Hypothalamus (tissue), 51 donors: ENCODE measurements around the gene GAS6.

ENCODE experiments used
- DNase-seq, 51 donors: peaks; one replicate each; lab custom pipeline; 2025; lab: John Stamatoyannopoulos, UW

The GAS6 gene

DNA sequence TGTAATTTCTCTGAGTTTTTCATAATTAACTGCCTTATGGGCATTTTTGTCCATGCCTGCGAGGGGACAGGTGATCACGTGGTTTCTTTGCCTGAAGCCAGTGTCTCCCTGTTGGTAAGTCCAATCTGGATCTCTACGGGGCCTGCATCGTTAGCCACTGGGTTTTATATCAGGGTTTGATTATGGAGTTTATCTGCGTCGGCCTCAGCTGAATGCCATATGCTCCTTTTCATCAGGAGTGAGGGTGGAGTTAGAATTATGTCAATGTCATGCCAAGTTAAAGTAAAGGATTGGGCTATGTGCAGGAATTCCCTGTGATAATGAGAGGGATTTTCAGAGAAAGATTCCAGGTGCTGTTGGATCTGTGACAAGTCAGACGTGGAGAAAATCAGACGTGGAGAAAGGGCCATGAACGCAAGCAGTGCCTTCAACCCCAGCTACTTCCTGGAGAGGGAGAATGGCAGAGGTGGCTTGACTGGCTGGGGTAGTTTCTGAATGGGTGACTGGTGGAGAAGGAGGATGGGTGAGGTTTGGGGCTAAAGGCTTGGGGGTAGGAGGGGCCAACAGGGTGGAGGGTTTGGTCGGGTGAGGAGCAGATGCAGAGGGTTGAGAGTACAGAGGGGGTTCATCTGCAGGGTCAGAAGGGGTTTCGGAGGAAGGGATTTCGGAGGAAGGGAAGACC lies 80.5 kb downstream of the GAS6 start:
- DNase-seq = no peak

- no peak for DNase-seq
Observed at GRCh38 chr13:113782472-113782871, 81.4 kb downstream of the GAS6 start.

DNA sequence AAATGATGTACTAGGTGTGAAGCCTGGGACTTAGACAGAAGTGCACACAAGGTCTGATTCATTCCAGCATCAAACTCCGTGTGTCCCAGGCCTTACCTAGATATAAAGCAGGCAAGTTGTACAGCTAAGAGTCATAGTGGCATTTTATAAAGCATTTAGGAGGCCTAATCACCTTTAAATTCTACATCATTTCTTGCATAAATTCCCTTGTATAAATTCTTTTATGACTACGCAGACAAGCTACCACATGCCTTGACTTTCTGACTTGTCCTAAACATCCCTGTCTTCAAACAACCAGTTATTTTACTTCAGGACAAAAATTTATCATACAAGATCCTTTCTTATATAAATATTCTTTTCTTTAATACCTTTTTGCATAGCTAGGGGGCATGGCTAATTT lies 82.3 kb downstream of the GAS6 start:
- DNase-seq = no peak

- no peak for DNase-seq
Observed at GRCh38 chr13:113777311-113778260, 86.3 kb downstream of the GAS6 start.

DNA sequence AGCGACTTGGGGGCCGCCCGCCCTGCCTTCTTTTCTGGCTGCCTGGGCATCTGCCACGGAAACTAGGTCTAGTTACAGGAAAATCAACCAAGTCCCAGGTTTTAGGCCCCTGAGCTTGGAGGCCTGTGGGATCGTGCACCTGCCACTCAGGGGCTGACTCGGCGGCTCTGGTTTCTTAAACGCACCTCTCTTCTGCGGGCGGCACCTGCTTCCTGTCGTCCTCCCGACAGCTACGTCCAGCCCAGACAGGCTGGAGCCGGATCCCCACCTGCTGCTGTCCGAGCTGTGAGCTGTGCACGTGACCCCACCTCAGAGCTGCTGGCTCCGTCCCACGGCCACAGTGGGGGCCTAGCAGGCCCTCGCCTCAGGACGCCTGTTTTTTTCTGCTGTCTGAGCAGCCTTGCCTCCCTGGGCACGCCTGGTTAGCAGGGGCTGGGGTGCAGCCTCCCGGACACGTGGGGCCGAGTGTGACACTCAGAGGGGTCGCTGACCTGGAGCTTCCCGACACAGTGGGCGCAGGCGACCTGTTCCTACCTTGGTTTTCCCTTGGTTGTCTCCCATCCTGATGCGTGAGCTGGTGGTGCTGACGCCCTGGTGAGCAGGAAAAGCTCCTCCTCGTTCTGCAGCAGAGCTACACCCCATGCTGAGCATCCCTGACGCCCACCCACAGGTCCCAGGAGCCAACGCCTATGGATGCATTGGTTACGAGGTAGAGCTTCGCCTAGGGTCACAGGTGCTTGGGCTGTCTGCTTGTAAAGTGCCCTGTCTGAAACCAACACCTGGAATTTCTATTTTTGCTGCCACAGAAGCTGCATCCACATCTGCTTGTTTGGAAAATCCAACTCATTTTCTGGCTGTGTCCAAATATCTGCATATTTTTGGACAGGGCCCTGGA lies 87.4 kb downstream of the GAS6 start:
- no peak for DNase-seq

DNA sequence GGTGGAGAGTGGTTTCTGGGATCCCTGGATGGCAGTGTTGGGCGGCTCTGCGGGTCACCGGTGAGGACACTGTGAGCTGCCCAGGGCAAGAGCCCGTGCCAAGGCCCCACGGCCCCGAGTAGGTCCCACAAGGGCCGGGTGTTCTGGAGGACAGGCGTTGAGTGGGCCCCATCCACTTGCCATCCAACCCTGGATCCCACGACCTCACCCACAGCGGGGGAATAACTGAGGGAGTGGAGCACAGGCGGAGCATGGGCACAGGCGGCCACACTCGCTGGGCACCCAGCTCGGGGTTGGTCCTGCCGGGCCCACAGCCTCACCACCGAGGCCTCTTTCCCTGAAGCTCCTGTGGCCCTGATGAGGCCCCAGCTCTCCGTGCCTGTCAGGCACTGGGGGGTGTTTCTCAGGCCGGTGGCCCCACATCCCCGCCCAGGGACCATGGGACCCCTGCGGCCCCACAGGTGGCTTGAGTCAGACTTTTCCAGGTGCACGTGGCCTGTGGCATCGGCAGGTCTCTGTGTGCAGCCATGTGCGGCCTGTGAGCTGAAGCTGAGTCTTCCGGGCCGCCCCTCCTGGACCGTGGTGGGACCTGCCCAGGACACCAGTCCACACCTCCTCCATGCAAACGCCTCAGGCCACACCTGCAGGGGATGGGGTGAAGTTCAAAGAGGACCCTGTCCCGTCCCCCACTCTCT lies 88.3 kb downstream of the GAS6 start:
- DNase-seq = no peak

- DNase-seq = no peak
Observed at GRCh38 chr13:113774177-113775107, 89.4 kb downstream of the GAS6 start.

DNA sequence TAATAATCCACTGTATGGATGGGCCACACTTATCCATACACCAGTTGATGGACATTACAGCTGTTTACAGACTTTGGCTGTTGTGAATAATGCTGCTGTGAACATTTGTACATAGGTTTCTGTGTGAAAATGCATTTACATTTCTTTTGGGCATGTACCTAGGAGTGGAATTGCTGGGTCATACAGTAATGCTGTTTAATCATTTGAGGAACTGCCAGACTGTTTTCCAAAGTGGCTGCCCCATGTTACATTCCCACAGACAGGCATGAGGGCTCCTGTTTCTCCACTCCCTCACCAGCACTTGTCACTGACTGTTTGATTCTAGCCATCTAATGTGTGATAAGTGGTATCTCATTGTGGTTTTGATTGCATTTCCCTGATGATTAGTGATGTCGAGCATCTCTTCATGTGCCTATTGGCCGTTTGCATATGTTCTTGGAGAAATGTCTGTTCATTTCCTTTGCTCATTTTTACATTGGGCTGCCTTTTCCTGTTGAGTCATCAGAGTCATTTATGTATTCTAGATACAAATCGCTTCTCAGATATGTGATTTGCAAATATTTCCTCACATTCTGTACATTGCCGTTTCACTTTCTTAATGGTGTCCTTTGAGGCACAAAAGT lies 92.1 kb downstream of the GAS6 start:
- no peak for DNase-seq

DNA sequence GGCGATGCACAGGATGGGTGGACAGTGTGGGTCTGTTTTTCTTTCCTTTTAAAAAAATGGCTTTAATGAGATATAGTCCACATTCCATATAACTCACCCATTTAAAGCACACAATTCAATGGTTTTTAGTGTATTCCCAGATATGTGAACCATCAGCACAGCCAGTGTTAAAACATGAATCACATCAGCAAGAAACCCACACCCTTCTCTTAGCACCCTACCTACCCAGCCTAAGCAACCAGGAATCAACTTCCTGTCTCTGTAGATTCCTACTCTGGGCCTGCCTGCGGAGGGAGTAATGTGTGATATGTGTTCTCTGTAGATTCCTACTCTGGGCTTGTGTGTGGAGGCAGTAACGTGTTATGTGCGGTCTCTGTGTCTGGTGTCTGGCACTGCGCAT lies 92.9 kb downstream of the GAS6 start:
- no peak for DNase-seq
